ENCODE measurements around the gene NR2F1. TPM values are rescaled to one million over a fixed set of nuclear protein-coding genes. Genes with fewer than 3 reads are reported as not detected.

The NR2F1 gene
- total RNA-seq, 1 experiment from 2014 or later: 51.2 TPM

GRCh38 chr5:93576994-93577853 lies 5.8 kb upstream of the NR2F1 start:
- TF ChIP-seq CEBPB (IDR thresholded peaks at IDR 0.05; ENCODE audit: low read depth): no peak
- TF ChIP-seq SP1 (IDR thresholded peaks at IDR 0.05; ENCODE audit: low read depth): no peak
- TF ChIP-seq, protein P1, sequence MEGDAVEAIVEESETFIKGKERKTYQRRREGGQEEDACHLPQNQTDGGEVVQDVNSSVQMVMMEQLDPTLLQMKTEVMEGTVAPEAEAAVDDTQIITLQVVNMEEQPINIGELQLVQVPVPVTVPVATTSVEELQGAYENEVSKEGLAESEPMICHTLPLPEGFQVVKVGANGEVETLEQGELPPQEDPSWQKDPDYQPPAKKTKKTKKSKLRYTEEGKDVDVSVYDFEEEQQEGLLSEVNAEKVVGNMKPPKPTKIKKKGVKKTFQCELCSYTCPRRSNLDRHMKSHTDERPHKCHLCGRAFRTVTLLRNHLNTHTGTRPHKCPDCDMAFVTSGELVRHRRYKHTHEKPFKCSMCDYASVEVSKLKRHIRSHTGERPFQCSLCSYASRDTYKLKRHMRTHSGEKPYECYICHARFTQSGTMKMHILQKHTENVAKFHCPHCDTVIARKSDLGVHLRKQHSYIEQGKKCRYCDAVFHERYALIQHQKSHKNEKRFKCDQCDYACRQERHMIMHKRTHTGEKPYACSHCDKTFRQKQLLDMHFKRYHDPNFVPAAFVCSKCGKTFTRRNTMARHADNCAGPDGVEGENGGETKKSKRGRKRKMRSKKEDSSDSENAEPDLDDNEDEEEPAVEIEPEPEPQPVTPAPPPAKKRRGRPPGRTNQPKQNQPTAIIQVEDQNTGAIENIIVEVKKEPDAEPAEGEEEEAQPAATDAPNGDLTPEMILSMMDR (IDR thresholded peaks at IDR 0.05 in 2 of 3, conservative IDR thresholded peaks at IDR 0.05 in 1 of 3; ENCODE audit: borderline replicate concordance in 1 of 3, insufficient read depth in 1 of 3, low read depth in 2 of 3, low read length in 2 of 3): no peak
- no peak for TF ChIP-seq SRF (IDR thresholded peaks at IDR 0.05; ENCODE audit: low read depth)
- no peak for TF ChIP-seq YY1 (IDR thresholded peaks at IDR 0.05; ENCODE audit: extremely low read depth, insufficient replicate concordance, low read depth, low read length)
- no peak for TF ChIP-seq EGR1 (IDR thresholded peaks at IDR 0.05; ENCODE audit: low read depth)
- no peak for TF ChIP-seq JUND (IDR thresholded peaks at IDR 0.05)
- no peak for TF ChIP-seq CBX3 (IDR thresholded peaks at IDR 0.05; ENCODE audit: low read depth)
- TF ChIP-seq TCF7L2 (IDR thresholded peaks at IDR 0.05; ENCODE audit: borderline replicate concordance, extremely low read depth, insufficient read depth, insufficient read length): no peak
- TF ChIP-seq ZBTB33 (IDR thresholded peaks at IDR 0.05; ENCODE audit: extremely low read depth, insufficient replicate concordance, low read length): no peak
- no peak for TF ChIP-seq ELF1 (IDR thresholded peaks at IDR 0.05; ENCODE audit: borderline replicate concordance, low read depth)
- no peak for TF ChIP-seq POLR2AphosphoS5 (IDR thresholded peaks at IDR 0.05; ENCODE audit: low read depth, low read length)
- no peak for TF ChIP-seq EZH2 (IDR thresholded peaks at IDR 0.05)
- no peak for TF ChIP-seq ZFX (IDR thresholded peaks at IDR 0.05)
- TF ChIP-seq EZH2phosphoT487 (IDR thresholded peaks at IDR 0.05; ENCODE audit: borderline replicate concordance): no peak
- TF ChIP-seq REST (IDR thresholded peaks at IDR 0.05; ENCODE audit: low read depth): no peak
- TF ChIP-seq POLR2A (IDR thresholded peaks at IDR 0.05; ENCODE audit: borderline replicate concordance, extremely low read depth, insufficient read depth, insufficient read length): no peak
- ChIA-PET RAD21 (ENCODE audit: low non-redundant PET in 1 of 2, low total read pairs in 2 of 2, uncharacterized antibody in 2 of 2, unreplicated experiment in 2 of 2) (no interaction called here), POLR2A (no interaction called here), CTCF (interaction anchor here (0.9 kb wide), 1 partner anchor 224 kb away, joined by 3 read pairs; no protein-coding TSS in a partner anchor)
- Histone ChIP-seq H3K4me1 (ENCODE audit: control insufficient read depth in 1 of 2, insufficient read depth in 2 of 2, low read length in 2 of 2) (peaks cover 18 to 23% of the 10 kb centered on the region in 2 experiments), H3K4me3 (replicated peaks in 1 of 2; ENCODE audit: low read depth in 1 of 2, low read length in 2 of 2) (no peak overlapping the region), H2AFZ (ENCODE audit: low read depth, low read length, poor library complexity, severe bottlenecking) (no peak overlapping the region), H3K9me2 (ENCODE audit: insufficient read depth) (no peaks in the 10 kb centered on the region), H3K9ac (ENCODE audit: low read length) (no peak overlapping the region), H3K27me3 (ENCODE audit: insufficient read depth, low read length) (no peaks in the 10 kb centered on the region), H3K9me3 (ENCODE audit: control insufficient read depth in 1 of 2, insufficient read depth in 1 of 2, low read depth in 1 of 2, low read length in 2 of 2) (no peaks in the 10 kb centered on the region), H3K27ac (ENCODE audit: low read depth, low read length) (no peak overlapping the region), H3K79me2 (ENCODE audit: insufficient read depth, low read length) (no peaks in the 10 kb centered on the region), H4K20me1 (ENCODE audit: insufficient read depth) (no peaks in the 10 kb centered on the region), H3K36me3 (ENCODE audit: control insufficient read depth in 1 of 2, insufficient read depth in 2 of 2, low read length in 2 of 2) (no peaks in the 10 kb centered on the region), H3K4me2 (ENCODE audit: low read length) (no peak overlapping the region)
- DNase-seq (ENCODE audit: low read depth, low spot score): no peak
- no peak for ATAC-seq
- BruUV-seq (replicated peaks): no TSS peak
- intact Hi-C loops (cut with micrococcal nuclease): no loop called here

Data from HCT116 (cell line).